ENCODE results near the gene CNOT2.

Gene CNOT2

DNA sequence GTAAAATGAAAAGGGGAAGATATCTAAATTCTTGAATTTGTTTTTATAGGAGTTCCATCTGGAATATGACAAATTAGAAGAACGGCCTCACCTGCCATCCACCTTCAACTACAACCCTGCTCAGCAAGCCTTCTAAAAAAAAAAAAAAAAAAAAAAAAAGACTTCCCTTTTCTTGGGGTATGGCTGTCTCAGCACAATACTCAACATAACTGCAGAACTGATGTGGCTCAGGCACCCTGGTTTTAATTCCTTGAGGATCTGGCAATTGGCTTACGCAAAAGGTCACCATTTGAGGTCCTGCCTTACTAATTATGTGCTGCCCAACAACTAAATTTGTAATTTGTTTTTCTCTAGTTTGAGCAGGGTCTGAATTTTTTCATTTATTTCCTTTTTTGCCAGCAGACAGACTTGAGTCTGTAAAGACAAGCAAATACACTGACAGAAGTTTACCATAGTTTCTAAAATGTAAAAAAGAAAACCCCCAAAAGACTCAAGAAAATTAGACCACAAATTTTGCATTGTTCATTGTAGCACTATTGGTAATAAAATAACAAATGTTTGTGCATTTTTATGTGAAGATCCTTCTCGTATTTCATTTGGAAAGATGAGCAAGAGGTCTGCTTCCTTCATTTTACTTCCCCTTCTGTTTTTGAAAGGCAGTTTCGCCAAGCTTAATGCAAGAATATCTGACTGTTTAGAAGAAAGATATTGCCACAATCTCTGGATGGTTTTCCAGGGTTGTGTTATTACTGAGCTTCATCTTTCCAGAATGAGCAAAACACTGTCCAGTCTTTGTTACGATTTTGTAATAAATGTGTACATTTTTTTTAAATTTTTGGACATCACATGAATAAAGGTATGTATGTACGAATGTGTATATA, 110.8 kb downstream of the CNOT2 start:
- TF ChIP-seq TAF1 (IDR thresholded peaks at IDR 0.05; ENCODE audit: borderline replicate concordance, insufficient read depth, low read length): no peak

DNA sequence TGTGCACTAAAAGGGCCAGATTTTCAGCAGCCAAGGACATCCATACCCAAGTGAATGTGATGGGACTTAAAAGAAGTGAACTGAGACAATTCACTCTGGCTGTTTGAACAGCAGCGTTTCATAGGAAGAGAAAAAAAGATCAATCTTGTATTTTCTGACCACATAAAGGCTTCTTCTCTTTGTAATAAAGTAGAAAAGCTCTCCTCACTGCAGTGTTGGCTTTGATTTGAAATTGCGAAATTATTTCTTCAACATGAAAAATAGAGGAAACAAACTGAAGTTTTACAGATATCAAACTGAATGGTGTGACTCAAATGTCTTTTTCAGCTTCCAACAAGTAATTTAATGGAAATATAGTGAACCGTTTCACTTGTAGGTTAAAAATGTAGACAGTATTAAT, 111.6 kb downstream of the CNOT2 start:
- TF ChIP-seq FOXP2 (optimal IDR thresholded peaks at IDR 0.05; ENCODE audit: borderline replicate concordance, extremely low read depth, extremely low read length, insufficient read depth) (no peak), POLR2AphosphoS5 (IDR thresholded peaks at IDR 0.05; ENCODE audit: low read depth, low read length) (no peak), SIN3A (IDR thresholded peaks at IDR 0.05; ENCODE audit: borderline replicate concordance, insufficient read depth, low read length) (no peak), TAF1 (IDR thresholded peaks at IDR 0.05; ENCODE audit: borderline replicate concordance, insufficient read depth, low read length) (no peak)
- TF ChIP-seq, protein P1, sequence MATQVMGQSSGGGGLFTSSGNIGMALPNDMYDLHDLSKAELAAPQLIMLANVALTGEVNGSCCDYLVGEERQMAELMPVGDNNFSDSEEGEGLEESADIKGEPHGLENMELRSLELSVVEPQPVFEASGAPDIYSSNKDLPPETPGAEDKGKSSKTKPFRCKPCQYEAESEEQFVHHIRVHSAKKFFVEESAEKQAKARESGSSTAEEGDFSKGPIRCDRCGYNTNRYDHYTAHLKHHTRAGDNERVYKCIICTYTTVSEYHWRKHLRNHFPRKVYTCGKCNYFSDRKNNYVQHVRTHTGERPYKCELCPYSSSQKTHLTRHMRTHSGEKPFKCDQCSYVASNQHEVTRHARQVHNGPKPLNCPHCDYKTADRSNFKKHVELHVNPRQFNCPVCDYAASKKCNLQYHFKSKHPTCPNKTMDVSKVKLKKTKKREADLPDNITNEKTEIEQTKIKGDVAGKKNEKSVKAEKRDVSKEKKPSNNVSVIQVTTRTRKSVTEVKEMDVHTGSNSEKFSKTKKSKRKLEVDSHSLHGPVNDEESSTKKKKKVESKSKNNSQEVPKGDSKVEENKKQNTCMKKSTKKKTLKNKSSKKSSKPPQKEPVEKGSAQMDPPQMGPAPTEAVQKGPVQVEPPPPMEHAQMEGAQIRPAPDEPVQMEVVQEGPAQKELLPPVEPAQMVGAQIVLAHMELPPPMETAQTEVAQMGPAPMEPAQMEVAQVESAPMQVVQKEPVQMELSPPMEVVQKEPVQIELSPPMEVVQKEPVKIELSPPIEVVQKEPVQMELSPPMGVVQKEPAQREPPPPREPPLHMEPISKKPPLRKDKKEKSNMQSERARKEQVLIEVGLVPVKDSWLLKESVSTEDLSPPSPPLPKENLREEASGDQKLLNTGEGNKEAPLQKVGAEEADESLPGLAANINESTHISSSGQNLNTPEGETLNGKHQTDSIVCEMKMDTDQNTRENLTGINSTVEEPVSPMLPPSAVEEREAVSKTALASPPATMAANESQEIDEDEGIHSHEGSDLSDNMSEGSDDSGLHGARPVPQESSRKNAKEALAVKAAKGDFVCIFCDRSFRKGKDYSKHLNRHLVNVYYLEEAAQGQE (IDR thresholded peaks at IDR 0.05; ENCODE audit: insufficient read depth in 1 of 2, low read depth in 2 of 2, low read length in 2 of 2): no peak

DNA sequence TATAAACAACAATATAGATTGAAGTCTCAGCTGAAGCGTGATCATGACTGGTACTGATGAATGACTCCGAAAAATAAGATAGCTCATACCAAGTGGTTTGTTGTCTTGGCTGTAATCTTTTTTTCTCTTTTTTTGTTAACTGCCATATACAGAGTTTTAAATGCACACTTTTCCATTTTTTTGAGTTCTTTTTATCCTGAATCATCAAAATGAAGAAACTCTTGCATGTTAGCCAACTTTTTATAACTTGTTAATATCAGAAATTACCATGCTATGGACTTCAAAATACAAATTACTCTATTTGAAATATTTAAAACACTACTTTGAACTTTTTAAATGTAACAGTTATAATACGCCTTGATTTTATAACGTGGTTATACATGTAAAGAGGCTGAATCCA, 112.7 kb downstream of the CNOT2 start:
- TF ChIP-seq SIN3A (IDR thresholded peaks at IDR 0.05; ENCODE audit: borderline replicate concordance, insufficient read depth, low read length) (no peak), TAF1 (IDR thresholded peaks at IDR 0.05; ENCODE audit: borderline replicate concordance, insufficient read depth, low read length) (no peak), FOXP2 (optimal IDR thresholded peaks at IDR 0.05; ENCODE audit: borderline replicate concordance, extremely low read depth, extremely low read length, insufficient read depth) (no peak), POLR2AphosphoS5 (IDR thresholded peaks at IDR 0.05; ENCODE audit: low read depth, low read length) (no peak)
- TF ChIP-seq, protein P1 (IDR thresholded peaks at IDR 0.05; ENCODE audit: insufficient read depth in 1 of 2, low read depth in 2 of 2, low read length in 2 of 2): no peak

DNA sequence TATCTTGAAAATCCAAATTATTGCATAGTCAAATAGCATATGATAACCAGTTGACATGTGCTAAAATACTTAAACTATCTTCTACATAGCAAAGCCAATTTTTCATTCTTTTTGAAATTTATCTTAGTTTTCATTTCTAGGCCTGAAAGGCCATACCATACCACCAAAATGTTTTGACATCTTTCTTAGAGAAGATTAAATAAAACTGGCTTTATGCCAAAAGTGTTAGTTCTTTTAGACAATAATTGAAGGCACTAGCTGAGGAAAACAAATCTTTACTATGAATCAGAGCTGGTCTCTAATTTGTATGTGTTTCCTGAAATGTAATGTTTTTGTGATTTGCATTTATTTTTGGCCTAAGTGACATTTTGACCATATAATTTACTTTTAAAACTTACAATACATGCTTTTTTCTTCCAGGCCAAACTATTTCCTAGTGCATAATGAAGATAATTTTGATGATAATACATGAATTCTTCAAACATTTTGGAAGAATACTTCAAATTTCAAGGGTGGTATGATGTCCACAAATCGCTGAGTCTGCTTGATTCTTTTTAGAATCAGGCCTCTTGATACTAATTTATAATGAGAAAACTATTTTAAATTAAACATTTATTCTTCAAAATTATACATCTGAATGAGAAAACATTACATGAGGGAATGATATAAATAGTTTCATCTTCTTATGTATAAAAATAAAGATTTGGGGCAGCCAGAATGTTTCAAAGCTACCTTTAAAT, 116.4 kb downstream of the CNOT2 start:
- TF ChIP-seq TAF1 (IDR thresholded peaks at IDR 0.05; ENCODE audit: borderline replicate concordance, insufficient read depth, low read length) (no peak), SIN3A (IDR thresholded peaks at IDR 0.05; ENCODE audit: borderline replicate concordance, insufficient read depth, low read length) (no peak)

DNA sequence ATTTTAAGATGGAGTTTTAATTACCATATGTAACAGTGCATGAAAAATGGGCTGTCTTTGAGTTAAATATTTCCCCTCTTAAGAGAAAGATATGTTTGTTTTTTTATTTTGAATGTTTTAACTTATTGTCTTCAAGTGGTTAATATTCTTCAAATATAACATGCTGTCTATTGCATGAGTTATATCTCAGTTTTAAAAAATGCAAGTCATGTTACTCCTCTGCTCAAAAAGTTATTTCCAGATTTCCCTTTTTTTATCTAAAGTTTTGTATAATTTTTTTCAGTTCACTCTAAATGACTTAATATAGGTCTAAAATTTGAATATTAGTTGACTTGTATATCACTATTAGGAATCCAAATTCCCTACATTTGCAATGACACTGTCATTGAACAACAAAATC, 117.0 kb downstream of the CNOT2 start:
- TF ChIP-seq POLR2AphosphoS5 (IDR thresholded peaks at IDR 0.05; ENCODE audit: low read depth, low read length): 0 out of 2 replicates have a peak, but pooled peaks have one; percentile 20
- TF ChIP-seq, protein P1 (IDR thresholded peaks at IDR 0.05; ENCODE audit: insufficient read depth in 1 of 2, low read depth in 2 of 2, low read length in 2 of 2): no peak

DNA sequence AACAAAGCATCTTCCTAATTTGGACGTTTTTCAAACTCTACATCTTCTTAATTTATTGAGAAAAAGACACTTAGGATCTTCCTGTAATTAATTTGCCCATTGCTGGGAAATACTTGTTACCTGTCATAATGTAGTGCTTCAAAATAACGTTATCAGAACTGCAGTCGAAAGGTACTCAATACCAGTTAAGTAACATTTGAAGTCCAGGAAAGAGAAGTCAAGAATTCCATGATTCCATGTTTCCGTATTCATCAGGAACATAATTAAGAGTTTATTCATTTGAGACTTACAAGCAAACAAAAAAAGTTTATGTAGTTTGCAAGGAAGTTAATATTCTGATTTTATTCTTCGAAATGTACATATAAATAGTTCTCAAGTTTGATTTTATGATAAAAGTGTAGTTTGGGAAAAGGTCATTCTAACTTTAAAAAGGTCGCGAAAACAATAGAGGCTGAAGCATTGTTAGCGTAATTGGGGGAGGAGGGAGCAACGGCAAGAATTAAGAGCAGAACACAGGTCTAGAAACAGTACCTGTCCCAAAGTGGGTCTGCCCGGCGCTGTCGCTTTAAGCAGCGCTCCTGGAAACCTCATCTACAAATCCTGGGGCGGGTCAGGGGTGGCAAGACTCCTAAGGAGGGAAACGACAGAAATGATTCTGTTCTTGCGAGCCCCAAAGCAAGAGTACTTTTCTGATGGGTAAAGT, 121.6 kb downstream of the CNOT2 start:
- no peak for TF ChIP-seq SIN3A (IDR thresholded peaks at IDR 0.05; ENCODE audit: borderline replicate concordance, insufficient read depth, low read length)
- no peak for TF ChIP-seq POLR2AphosphoS5 (IDR thresholded peaks at IDR 0.05; ENCODE audit: low read depth, low read length)
- TF ChIP-seq, protein P1 (IDR thresholded peaks at IDR 0.05; ENCODE audit: insufficient read depth in 1 of 2, low read depth in 2 of 2, low read length in 2 of 2): no peak
- TF ChIP-seq TAF1 (IDR thresholded peaks at IDR 0.05; ENCODE audit: borderline replicate concordance, insufficient read depth, low read length): no peak
- no peak for TF ChIP-seq FOXP2 (optimal IDR thresholded peaks at IDR 0.05; ENCODE audit: borderline replicate concordance, extremely low read depth, extremely low read length, insufficient read depth)
